HUES64 (cell line): ENCODE data around the gene S100A9.

ENCODE experiments used
- H3K27ac ChIP-seq: 2 replicates; pipeline ENCODE4 v1.7.0; 2013; ENCODE audit warnings: low read depth, low read length, inconsistent platforms
- H3K27me3 ChIP-seq: 2 replicates; pipeline ENCODE4 v1.6.1; 2013; ENCODE audit warnings: mild to moderate bottlenecking, low read length; ENCODE audit not compliant: insufficient read depth
- H3K36me3 ChIP-seq: 2 replicates; pipeline ENCODE4 v1.6.1; 2013; ENCODE audit warnings: mild to moderate bottlenecking, low read length; ENCODE audit not compliant: insufficient read depth
- H3K4me1 ChIP-seq: 2 replicates; pipeline ENCODE4 v1.6.1; 2013; ENCODE audit warnings: mild to moderate bottlenecking, low read length, moderate library complexity; ENCODE audit not compliant: insufficient read depth
- H3K4me3 ChIP-seq: 2 replicates; pipeline ENCODE4 v1.5.1; 2013; ENCODE audit warnings: mild to moderate bottlenecking, low read length, moderate library complexity
- H3K9ac ChIP-seq: 2 replicates; pipeline ENCODE4 v1.6.1; 2013; ENCODE audit warnings: mild to moderate bottlenecking, low read depth, low read length
- H3K9me3 ChIP-seq: 2 replicates; pipeline ENCODE4 v1.6.1; 2013; ENCODE audit warnings: low read depth, low read length; ENCODE audit not compliant: insufficient read depth
- WGBS: fragments of 150-250, 120-280 bp; methylation state at CpG from one replicate; pipeline ENCODE4 v1.1.7; 2013; ENCODE audit warnings: missing lambda C conversion rate; 5-methylcytosine and 5-hydroxymethylcytosine counted together

Gene S100A9

DNA sequence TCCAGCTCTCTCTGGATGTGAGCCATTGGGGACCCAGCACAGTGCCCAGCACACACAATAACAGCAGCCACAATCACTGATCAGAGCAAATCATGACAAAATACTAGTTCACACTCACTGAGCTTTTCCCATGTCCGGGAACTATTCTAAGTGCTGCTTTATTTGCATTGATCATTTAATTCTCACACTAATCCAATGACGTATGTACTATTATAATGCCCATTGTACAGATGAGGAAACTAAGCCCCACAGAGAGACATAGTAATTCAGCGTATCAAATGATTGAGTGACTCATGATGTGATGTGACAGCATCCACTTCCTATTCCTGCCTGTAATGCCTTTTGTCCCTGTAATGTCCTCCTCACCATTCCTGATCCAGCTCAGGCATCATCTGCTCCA lies 35.2 kb downstream of the S100A9 start:
- WGBS, result 86% methylated on average over 3 of the region's 3 CpGs
- H3K4me1 ChIP-seq, result no peaks in the 10 kb centered on the region
- no peaks in the 10 kb centered on the region for H3K36me3 ChIP-seq
- H3K4me3 ChIP-seq, result no peak overlapping the region
- H3K27me3 ChIP-seq, result no peaks in the 10 kb centered on the region
- no peak overlapping the region for H3K27ac ChIP-seq
- H3K9me3 ChIP-seq, result no peaks in the 10 kb centered on the region
- H3K9ac ChIP-seq, result no peak overlapping the region

DNA sequence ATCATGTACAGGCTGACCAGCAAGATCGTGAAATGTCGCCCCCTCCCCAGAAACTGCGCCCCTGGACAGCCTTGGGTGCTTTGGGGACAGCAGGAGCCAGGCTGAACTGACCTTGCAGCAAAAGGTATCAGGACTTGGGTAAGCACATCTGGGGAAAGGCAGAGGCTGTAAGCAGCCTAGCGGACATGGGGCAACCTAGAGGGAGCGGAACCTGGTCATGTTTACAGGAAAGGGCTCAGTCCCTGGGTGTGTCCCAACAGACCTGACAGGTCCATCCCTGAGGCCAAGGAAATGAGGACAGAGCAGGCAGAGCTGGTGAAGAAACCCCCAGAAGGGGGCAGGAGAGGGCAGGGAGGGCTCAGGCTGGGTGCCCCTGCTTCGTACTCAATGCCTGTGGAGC lies 36.3 kb downstream of the S100A9 start:
- no peaks in the 10 kb centered on the region for H3K9me3 ChIP-seq
- H3K27me3 ChIP-seq, result no peaks in the 10 kb centered on the region
- no peaks in the 10 kb centered on the region for H3K36me3 ChIP-seq
- H3K27ac ChIP-seq, result no peak overlapping the region
- WGBS, result 82% methylated on average over 6 of the region's 6 CpGs
- H3K9ac ChIP-seq, result no peak overlapping the region
- H3K4me1 ChIP-seq, result no peaks in the 10 kb centered on the region
- no peak overlapping the region for H3K4me3 ChIP-seq

DNA sequence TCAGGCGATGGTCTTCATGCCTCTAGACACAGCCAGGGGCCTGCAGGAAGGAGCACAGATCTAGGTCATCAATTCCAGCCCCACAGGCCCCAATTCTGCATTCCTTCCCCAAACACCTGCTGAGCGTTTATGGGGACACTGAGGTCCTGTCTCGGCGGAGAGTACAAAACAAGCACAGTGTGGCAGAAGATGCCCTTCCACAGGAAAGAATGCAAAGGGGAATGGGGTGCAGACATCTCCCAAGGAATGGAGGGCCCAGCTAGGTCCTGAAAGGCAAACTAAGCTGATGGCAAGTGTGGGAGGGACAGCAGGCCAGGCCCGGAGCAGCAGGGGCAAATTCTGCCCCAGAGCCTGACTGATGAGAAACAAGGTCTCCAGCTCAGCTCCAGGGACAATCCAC lies 36.7 kb downstream of the S100A9 start:
- H3K9ac ChIP-seq, result no peak overlapping the region
- no peaks in the 10 kb centered on the region for H3K4me1 ChIP-seq
- no peaks in the 10 kb centered on the region for H3K36me3 ChIP-seq
- no peaks in the 10 kb centered on the region for H3K27me3 ChIP-seq
- 86% methylated on average over 5 of the region's 5 CpGs for WGBS
- no peak overlapping the region for H3K27ac ChIP-seq
- H3K4me3 ChIP-seq, result no peak overlapping the region
- no peaks in the 10 kb centered on the region for H3K9me3 ChIP-seq

DNA sequence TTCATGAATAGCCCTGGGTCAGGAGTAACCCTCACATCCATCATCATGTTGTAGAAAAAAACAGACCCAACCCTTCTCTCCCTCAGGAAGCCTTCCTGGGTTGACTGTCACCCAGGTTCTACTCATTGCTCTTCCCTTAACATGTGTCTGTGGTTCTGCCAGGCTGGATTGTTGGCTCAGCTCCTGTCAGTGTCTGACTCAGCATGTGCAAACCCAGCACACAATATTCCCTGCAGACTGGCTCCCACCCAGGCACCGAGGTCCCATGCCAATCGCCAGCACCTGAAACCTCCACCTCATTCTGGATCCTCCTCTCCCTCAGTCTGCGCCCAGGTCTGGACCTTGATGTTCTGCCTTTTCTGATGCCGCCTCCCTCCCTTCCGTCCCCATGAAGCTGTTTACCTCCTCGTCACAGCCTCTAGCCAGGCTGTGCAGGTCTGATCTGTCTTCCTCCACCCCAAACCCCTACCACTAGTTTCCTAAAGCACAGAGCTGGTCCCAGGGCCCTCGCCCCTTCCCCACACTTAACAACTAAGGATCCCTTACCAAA lies 37.6 kb downstream of the S100A9 start:
- no peak overlapping the region for H3K9ac ChIP-seq
- no peaks in the 10 kb centered on the region for H3K36me3 ChIP-seq
- 86% methylated on average over 7 of the region's 7 CpGs for WGBS
- H3K4me1 ChIP-seq, result no peaks in the 10 kb centered on the region
- H3K27ac ChIP-seq, result no peak overlapping the region
- no peaks in the 10 kb centered on the region for H3K9me3 ChIP-seq
- H3K27me3 ChIP-seq, result no peaks in the 10 kb centered on the region
- H3K4me3 ChIP-seq, result no peak overlapping the region

DNA sequence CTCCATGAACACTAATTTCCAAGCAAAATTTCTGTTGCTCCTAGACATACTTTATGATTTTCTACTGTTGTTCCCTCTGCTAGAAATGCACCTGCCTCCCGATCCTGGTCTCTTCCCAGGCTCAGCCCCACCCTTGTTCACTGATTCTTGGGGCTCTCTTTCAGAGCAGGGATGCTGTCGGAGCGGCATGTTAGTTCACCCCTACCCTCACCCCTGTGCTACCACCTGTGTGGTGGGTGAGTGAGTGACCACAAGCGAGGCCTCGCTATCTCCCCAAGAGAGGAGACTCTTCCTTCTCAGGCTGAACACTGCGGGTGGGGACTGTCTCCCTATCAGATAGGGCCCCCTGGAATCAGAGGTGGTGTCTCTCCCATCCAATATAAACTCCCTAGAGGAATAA lies 38.1 kb downstream of the S100A9 start:
- Histone ChIP-seq H3K27ac (no peak overlapping the region), H3K9me3 (no peaks in the 10 kb centered on the region), H3K4me1 (no peaks in the 10 kb centered on the region), H3K4me3 (no peak overlapping the region), H3K27me3 (no peaks in the 10 kb centered on the region), H3K36me3 (no peaks in the 10 kb centered on the region), H3K9ac (no peak overlapping the region)
- 82% methylated on average over 4 of the region's 6 CpGs for WGBS

DNA sequence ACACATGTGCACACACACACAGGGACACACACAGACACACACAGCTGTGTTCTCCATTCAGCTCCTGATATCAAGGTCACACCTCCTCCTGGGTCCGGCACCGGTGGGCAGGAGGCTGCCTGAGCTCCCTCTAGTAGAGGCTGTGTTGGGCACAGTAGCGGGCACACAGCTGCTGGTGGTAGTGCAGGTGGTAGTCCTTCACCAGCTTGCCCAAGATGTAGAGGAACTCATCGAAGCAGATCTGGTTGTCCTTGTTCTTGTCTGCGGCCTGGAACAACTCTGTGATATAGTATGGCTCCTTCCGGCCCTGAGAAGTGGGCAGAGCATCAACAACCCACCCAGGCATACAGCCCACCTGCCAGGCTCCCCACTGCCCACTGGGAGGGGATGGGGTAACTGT lies 38.8 kb downstream of the S100A9 start:
- H3K27ac ChIP-seq, result no peak overlapping the region
- H3K4me1 ChIP-seq, result no peaks in the 10 kb centered on the region
- no peaks in the 10 kb centered on the region for H3K27me3 ChIP-seq
- H3K36me3 ChIP-seq, result no peaks in the 10 kb centered on the region
- 91% methylated on average over 5 of the region's 6 CpGs for WGBS
- H3K9ac ChIP-seq, result no peak overlapping the region
- no peaks in the 10 kb centered on the region for H3K9me3 ChIP-seq
- no peak overlapping the region for H3K4me3 ChIP-seq

DNA sequence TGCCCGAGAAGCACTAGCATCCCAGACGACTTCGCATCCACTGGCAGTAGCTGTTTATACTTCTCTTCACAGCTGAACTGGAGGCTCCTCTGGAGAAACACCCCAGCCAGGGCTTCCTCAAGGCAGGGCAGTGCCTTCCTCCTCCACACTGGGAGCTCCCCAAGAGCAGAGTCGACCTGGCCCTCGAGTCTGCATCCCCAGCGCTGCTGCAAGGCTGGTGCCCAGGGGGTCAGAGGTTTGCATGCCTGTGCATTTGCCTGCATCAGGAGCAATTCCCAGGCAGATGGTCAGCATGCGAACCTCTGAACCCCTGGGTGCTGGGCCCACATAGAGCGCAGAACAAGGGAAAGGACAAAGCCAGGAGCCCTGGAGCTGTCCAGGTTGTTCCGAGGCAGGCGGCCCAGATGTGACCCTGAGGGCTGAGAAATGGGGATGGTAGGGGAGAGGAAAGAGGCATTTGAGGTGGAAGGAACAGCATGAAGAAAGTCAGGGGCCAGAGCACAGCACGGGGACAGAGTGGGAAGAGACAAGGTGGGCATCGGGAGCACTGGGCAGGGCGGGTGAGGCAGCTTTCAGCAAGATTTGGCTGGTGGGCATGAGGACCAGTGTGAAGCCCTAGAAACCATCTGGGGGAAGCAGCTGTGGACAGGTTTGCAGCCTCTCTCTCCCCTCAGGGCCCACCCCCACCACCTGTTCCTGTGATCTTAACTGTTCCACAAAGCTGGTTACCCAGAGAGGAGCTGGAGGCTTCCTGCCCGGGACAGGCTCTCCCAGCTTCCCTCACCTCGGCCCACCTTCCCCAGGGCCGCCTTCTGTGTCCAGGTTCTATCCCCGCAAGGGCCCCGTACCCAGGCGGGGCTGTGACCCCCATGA lies 39.6 kb downstream of the S100A9 start:
- no peak overlapping the region for H3K9ac ChIP-seq
- H3K9me3 ChIP-seq, result no peaks in the 10 kb centered on the region

DNA sequence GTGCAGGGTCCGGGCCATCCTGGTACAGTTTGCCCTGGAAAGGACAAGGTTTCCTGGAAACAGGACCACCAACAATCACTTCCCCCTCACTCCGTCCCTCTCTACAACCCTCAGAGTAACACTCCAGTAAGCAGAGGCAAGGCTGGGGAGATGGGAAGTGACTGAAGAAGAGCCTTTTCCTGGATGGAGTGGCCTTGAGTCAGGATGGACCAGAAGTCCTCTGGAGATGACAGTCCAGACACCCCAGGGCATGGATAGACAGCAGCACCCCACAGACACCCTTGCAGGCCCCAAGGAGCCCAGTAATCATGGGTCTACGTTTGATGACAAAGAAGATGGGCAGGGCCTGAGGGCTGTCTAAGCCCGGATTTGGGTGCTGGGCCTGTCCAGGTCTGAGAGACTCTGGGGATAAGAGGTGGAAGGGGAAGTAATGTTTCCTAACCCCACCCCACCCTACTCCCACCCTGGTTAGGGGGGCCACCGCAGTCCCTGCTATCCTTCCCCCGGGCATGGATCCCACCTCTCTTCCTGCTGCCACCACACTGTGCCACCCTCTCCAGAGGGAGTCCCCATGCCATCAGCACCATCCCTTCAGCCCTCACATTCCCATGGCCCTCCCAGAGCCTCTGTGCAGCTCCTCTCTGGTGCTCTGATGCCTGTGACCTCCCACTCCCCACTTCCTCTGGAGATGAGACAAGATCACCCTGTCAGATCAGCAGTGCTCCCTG lies 40.4 kb downstream of the S100A9 start:
- H3K4me3 ChIP-seq, result no peak overlapping the region
- 94% methylated on average over 5 of the region's 6 CpGs for WGBS
- no peaks in the 10 kb centered on the region for H3K36me3 ChIP-seq
- H3K9me3 ChIP-seq, result no peaks in the 10 kb centered on the region
- no peaks in the 10 kb centered on the region for H3K4me1 ChIP-seq
- no peak overlapping the region for H3K27ac ChIP-seq
- H3K27me3 ChIP-seq, result no peaks in the 10 kb centered on the region
- no peak overlapping the region for H3K9ac ChIP-seq

More for the DNA sequence above, 39.6 kb downstream of the S100A9 start:
- Histone ChIP-seq H3K4me3 (no peak overlapping the region), H3K36me3 (no peaks in the 10 kb centered on the region), H3K27me3 (no peaks in the 10 kb centered on the region), H3K4me1 (no peaks in the 10 kb centered on the region), H3K27ac (no peak overlapping the region)
- WGBS, result 92% methylated on average over 19 of the region's 19 CpGs

DNA sequence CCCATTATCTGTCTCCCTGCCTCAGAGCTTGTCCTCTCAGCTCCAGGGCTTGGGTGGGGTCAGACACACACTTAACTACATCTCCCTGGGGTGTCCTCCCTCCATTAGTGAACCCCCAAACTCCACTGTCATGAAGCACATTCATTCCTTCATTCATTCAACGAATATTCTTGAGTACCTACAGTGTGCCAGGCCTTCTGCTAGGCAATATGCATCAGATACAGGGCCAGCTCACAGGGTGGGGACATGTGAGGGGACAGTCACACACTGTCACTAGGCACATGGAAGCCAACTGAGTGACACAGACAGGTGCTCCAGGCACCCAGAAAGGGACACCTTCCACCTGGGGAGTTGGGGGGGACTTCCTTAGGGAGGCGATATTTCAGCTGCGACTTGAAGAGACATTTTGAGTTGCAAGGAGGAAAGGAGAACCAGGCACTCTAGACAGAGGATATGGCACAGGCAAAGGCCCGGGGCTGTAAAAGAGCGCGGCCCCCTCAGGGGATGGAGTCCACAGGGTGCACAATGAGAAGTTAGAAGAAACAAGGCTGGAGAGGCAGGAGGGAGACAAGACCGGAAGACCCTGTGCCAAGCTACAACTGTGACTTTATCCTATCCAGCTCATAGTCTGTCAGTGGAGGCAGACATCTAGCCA lies 41.9 kb downstream of the S100A9 start:
- peaks cover 12% of the 10 kb centered on the region for H3K27me3 ChIP-seq
- 91% methylated on average over 7 of the region's 7 CpGs for WGBS
- no peaks in the 10 kb centered on the region for H3K36me3 ChIP-seq
- H3K4me3 ChIP-seq, result no peak overlapping the region
- no peak overlapping the region for H3K9ac ChIP-seq
- H3K9me3 ChIP-seq, result peaks cover 4% of the 10 kb centered on the region; the same call in 1 of the 2 replicates
- H3K27ac ChIP-seq, result no peak overlapping the region
- H3K4me1 ChIP-seq, result peaks cover 3% of the 10 kb centered on the region; the same call in 1 of the 2 replicates

DNA sequence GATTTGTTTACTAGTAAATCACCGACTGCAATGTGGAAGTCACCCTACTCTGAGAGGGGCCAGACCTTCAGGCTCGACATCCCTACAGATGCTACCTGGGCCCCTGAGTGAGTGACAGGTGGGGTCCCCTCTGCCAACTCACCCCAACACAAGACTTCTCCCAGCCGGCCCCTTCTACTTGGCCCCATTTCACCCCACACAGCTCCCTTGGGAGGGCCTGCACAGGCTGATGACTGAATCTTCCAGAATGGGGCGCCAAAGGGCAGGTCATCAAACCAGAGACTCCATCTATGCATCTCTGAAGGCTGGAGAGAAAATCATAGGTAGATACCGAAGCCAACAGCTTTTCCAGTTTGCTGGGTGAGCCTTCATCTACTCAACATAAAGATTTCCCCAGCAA lies 42.6 kb downstream of the S100A9 start:
- peaks cover 5% of the 10 kb centered on the region; the same call in 1 of the 2 replicates for H3K9me3 ChIP-seq
- H3K27ac ChIP-seq, result no peak overlapping the region
- peaks cover 14% of the 10 kb centered on the region for H3K27me3 ChIP-seq
- H3K36me3 ChIP-seq, result no peaks in the 10 kb centered on the region
- H3K4me3 ChIP-seq, result no peak overlapping the region
- 79% methylated on average over 5 of the region's 5 CpGs for WGBS
- no peak overlapping the region for H3K9ac ChIP-seq
- peaks cover 3% of the 10 kb centered on the region; the same call in 1 of the 2 replicates for H3K4me1 ChIP-seq

DNA sequence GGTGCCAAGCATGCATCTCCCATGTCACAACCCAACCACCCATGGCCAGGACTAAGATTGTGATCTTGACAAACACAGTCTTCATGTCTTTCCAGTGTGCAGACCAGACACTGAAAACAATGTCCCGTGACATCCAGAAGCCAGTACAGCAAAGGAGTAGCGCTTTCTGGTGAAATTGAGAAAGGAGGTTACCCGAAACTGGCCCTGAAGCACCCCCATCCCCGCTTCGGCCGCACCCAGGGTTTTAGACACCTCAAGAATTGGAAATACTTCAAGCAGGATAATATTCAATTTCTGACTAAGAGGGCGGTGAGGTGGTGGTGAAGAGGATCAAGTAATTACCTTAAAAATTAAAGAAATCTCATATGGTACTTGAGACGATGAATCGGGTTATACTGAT lies 43.8 kb downstream of the S100A9 start:
- peaks cover 3% of the 10 kb centered on the region; the same call in 1 of the 2 replicates for H3K4me1 ChIP-seq
- no peak overlapping the region for H3K9ac ChIP-seq
- peaks cover 14% of the 10 kb centered on the region for H3K27me3 ChIP-seq
- 89% methylated on average over 7 of the region's 9 CpGs for WGBS
- H3K9me3 ChIP-seq, result peaks cover 5% of the 10 kb centered on the region; the same call in 1 of the 2 replicates
- H3K36me3 ChIP-seq, result no peaks in the 10 kb centered on the region
- no peak overlapping the region for H3K4me3 ChIP-seq
- no peak overlapping the region for H3K27ac ChIP-seq
